ENCODE results near the gene MATK.

The MATK gene

DNA sequence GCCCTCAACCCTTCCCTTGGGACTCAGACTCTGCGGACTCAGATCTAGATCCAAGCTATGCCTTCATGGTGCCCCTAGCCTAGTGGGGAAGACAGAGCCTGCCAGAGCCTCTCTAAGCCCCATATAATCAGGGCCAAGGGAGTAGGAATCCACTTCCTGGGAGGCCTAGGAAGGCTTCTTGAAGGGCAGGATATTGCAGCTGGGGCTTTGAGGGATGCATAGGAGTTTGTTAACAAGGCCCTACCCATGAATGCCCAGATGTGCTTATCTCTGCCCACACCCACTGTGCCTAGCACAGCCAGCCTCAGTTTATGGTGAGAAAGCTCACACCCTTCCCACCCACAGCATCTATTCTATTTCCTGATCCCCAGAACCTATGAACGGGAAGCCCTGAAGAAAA lies 36.0 kb downstream of the MATK start:
- DNase-seq (ENCODE audit: low spot score): no peak

DNA sequence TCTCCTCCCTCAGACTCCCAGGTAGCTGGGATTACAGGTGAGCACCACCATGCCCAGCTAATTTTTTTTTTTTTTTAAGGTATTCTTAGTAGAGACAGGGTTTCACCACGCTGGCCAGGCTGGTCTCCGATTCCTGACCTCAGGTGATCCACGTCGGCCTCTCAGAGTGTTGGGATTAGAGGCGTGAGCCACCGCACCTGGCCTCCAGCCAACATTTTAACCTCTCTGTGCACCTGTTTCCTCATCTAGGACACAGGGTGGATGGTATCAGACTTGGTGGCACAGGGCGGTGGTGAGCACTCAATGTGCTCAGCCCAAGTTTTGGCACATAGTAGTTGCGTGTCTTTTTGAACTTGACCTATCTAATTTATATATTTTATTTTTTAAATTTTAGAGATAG lies 37.2 kb downstream of the MATK start:
- DNase-seq (ENCODE audit: low spot score): no peak

DNA sequence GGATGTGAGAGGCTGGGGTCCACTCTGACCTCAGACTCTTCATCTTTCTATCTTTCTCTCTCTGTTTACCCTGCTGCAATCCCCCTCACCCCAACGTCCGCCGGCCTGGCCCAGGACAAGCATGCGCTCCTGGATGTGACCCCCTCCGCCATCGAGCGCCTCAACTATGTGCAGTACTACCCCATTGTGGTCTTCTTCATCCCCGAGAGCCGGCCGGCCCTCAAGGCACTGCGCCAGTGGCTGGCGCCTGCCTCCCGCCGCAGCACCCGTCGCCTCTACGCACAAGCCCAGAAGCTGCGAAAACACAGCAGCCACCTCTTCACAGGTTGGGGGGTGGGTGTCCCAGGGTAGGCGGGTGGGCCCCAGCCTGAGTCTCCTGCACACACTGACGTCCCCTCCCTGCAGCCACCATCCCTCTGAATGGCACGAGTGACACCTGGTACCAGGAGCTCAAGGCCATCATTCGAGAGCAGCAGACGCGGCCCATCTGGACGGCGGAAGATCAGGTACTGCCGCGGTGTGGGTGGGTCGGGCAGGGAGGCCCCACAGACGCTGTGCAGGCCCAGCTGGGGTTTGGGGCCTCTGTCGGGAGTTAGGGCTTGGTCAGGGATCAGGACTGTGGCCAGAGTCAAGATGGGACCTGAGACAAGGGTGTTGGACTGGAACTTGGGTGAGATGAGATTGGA lies 39.7 kb downstream of the MATK start:
- DNase-seq (ENCODE audit: low spot score): no peak

DNA sequence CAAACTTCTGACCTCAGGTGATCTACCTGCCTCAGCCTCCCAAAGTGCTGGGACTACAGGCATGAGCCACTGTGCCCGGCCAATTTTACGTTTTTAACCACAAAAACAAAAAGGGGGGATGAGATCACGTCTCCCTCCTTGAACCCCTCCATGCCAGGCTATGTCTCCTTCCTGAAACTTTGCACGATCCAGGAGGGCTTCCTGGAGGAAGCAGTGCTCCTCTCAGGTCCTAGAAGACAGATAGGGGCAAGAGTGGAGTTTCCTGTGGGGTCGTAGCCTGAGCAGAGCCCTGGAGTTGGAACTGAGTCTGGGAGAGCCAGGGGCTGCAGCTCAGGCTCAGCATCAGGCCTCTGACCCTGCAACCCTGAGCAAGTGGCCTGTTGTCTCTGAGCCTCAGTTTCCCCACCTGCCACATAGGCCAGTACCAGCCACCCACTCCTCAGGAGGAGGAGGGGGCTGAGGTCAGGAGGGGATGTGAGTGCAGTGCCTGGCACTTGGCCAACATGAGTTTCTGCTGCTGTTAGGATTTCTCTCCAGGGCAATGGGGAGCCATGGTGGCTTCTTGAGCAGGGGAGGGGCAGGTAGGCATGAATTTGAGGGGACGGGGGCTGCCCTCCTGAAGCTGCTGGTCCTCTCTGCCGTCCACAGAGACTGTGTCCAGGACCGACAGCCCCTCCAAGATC lies 40.7 kb downstream of the MATK start:
- no peak for DNase-seq (ENCODE audit: low spot score)

DNA sequence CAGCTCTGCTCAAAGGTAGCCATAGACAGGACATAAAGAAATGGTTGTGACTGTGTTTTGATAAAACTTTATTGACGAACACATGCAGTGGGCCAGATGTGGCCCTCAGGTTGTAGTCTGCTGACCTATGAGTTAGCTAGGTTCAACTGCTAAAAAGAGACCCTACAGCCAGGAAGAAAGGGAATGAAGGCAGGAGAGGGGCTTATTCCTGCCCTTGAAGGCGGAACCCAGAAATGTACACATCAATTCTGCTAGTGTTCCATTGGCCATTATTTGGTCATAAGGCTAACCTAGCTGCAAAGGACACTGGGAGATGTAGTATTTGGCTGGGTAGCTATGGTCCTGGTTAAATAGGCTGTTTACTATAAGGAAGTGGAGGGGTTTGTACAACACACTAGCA lies 42.7 kb downstream of the MATK start:
- DNase-seq (ENCODE audit: low spot score): no peak

DNA sequence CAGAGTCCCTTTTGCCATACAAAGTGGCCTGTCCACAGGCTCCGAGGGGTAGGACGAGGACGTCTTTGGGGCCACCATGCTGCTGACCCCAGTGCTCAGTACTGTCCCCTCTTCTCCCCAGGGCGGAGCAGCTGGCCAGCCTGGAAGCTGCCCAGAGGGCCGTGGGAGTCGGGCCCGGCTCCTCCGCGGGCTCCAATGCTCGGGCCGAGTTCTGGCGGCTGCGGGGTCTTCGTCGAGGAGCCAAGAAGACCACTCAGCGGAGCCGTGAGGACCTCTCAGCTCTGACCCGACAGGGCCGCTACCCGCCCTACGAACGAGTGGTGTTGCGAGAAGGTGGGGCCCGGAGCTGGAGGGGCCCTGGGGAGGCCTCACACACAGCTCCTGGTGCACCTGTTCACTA lies 45.8 kb downstream of the MATK start:
- DNase-seq (ENCODE audit: low spot score): no peak

DNA sequence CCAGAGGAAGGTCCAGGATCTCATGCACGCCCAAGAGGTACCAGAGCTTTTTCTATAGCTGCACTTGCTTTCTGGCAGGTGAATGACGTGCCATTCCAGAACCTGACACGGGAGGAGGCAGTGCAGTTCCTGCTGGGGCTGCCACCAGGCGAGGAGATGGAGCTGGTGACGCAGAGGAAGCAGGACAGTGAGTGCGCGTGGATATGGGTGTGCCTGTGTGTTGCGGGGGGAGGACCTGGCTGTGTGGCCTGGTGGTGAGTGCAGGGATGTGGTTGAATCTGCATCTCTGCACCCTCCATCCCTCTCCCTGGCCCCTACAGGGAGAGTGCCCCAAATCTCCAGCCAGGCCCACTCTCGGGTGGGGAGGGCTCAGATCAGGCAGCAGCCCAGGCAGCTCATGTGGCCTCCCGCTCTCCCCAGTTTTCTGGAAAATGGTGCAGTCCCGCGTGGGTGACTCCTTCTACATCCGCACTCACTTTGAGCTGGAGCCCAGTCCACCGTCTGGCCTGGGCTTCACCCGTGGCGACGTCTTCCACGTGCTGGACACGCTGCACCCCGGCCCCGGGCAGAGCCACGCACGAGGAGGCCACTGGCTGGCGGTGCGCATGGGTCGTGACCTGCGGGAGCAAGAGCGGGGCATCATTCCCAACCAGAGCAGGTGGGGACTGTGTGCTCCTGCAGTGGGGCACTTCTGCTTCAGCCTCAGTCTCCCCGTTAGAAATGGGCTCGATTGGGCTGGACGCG lies 47.5 kb downstream of the MATK start:
- DNase-seq (ENCODE audit: low spot score): no peak

DNA sequence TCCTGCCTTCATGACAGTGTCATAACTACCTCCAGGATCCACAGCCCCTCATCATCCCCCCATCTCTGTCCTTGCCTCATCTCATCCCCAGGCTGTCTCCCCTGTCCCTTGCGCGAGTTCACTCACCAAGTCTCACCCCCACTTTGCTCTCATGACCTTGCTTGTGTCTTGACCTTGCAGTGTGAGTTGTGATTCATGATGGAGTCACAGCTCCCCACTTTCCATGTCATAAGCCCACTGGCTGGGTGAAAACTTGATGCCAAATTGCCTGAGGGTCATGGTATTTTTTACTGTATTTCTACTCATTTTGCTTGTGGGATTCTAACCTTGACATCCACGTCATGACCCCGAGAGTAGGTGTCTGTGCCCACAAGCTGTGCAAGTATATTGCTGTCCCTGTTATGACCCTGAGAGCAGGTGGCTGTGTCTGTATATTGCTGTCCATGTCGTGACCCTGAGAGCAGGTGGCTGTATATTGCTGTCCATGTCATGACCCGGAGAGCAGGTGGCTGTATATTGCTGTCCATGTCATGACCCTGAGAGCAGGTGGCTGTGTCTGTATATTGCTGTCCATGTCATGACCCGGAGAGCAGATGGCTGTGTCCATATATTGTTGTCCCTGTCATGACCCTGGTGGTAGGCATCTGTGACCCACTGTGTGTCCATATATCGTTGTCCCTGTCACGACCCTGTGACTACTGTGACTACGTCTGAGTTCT lies 48.5 kb downstream of the MATK start:
- no peak for DNase-seq (ENCODE audit: low spot score)

DNA sequence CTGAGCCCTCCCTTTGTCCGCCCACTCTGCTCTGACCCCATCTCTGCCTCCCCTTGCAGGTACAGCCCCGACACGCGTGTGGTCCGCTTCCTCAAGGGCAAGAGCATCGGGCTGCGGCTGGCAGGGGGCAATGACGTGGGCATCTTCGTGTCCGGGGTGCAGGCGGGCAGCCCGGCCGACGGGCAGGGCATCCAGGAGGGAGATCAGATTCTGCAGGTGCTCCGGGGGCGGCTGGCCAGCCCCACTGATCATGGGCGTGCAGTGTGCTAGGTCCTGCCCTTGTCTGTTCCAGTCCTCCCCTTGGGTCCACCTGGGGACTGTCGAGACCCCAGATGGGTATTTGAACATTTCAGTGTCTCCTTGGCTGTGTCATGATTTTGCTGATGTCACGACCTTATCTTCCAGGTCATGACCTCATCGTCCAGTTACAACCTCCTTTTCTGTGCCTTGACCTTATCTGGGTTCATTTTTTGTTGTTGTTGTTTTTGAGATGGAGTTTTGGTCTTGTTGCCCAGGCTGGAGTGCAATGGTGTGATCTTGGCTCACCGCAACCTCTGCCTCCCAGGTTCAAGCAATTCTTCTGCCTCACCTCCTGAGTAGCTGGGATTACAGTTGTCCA lies 50.0 kb downstream of the MATK start:
- no peak for DNase-seq (ENCODE audit: low spot score)

DNA sequence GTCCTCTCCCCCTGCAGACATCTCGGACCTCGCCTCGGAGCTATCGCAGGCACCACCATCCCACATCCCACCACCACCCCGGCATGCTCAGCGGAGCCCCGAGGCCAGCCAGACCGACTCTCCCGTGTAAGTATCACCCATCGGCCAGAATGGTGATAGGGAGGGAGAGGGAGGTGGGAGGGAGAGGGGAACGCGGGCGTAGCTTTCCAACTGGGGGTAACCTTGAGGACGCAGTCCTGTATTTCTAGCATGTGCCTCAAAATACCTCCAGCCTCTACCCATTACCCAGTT lies 51.9 kb downstream of the MATK start:
- no peak for DNase-seq (ENCODE audit: low spot score)

DNA sequence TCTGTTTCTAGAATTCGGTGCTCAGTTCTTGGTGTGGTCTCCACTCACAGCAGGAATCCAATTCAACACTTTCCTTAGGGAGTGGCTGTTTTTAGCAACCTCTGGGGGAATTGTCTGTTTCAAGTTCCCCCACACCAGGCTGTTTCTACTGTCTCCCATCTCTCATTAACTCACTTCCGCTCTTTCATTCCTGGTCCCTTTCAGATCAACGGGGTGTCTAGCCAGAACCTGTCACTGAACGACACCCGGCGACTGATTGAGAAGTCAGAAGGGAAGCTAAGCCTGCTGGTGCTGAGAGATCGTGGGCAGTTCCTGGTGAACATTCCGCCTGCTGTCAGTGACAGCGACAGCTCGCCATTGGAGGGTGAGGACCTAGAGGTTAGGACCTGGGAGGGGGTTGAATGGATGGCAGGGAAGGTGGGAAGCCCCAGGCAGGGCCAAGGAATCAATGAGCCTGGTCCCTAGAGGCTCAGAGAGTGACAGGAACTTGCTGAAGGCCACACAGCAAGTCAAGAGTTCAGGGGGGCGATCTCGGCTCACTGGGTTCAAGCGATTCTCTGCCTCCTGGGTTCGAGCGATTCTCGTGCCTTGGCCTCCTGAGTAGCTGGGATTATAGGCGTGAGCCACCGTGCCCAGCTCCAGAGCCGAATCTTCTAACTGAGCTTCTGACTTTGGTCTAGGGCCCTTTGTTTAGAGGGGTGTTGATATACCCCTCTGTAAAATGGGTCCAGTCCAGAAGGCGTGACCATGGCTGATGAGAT lies 52.5 kb downstream of the MATK start:
- no peak for DNase-seq (ENCODE audit: low spot score)

DNA sequence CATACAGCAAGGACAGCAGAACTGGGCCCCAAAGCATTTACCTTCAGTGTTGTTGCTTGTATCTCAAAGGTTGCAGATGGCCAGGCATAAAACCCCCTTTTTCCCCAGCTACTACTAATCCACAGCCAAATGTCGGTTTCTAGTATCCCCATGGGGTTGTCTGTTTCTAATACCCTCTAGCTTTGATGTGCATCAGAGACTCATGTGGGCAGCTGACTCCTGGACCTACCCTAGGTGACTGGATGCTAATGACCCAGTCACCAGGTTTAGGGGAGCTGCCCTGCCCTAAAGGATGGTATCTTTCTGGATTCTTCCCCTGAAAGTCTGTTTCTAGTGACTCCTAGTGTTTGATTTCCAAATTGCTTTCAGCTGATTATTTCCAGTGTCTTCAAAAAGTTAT lies 54.1 kb downstream of the MATK start:
- DNase-seq (ENCODE audit: low spot score): no peak

DNA sequence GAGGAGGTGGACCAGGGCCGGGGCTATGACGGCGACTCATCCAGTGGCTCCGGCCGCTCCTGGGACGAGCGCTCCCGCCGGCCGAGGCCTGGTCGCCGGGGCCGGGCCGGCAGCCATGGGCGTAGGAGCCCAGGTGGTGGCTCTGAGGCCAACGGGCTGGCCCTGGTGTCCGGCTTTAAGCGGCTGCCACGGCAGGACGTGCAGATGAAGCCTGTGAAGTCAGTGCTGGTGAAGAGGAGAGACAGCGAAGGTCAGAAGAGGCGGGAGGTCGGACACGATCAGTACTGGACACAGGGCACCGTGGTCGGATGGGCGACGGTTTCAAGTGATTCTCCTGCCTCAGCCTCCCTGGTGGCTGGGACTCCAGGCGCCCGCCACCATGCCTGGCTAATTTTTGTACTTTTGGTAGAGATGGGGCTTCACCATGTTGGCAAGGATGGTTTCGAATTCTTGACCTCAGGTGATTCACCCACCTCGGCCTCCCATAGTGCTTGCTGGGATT lies 55.7 kb downstream of the MATK start:
- DNase-seq (ENCODE audit: low spot score): no peak
